GM18498 (cell line): ENCODE results near the gene RNF150.

Experiments used
- ATAC-seq: cut with Tn5 transposase; IDR thresholded peaks from one replicate; pipeline ENCODE4 v1.9.1; 2021; ENCODE audit warnings: mild to moderate bottlenecking, moderate library complexity; ENCODE audit not compliant: unreplicated experiment

The RNF150 gene

GRCh38 chr4:141035920-141036319 is 97.3 kb downstream of the RNF150 start:
- ATAC-seq, result no peak

GRCh38 chr4:141028024-141028529 is 105.2 kb downstream of the RNF150 start:
- no peak for ATAC-seq

DNA sequence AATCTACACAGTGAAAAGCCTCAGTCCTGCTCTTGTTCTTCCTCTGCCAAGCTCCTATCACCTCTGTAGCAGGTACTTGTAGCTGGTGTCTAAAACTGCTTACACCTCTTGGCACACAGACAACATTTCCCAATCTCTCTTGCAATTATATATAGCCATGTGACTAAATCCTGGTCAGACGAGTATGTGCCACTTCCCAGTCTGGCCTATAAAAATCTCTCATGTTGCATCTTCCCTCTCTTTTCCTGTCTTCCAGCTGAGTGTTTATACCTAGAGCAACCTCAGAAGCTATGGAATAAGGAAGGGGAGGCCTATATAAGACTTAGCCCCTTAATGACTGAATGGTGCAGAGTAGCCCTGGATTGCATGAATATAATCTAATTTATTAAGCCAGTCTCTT is 105.8 kb downstream of the RNF150 start:
- ATAC-seq, result no peak

- no peak for ATAC-seq
Observed at GRCh38 chr4:141026900-141027299, 106.4 kb downstream of the RNF150 start.

DNA sequence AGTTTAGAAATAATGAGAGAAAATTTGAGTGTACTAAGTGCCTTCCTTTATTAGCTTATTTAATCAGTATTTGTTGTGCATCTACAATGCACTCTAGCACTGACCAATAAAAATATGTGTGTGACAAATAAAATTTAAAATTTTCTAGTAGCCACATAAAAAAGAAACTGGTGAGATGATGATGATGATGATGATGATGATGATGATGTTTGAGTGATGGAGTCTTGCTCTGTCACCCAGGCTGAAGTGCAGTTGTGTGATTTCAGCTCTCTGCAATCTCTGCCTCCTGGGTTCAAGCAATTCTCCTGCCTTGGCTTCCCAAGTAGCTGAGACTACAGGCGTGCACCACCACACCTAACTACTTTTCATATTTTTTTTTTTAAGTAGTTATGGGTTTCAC is 110.2 kb downstream of the RNF150 start:
- no peak for ATAC-seq

DNA sequence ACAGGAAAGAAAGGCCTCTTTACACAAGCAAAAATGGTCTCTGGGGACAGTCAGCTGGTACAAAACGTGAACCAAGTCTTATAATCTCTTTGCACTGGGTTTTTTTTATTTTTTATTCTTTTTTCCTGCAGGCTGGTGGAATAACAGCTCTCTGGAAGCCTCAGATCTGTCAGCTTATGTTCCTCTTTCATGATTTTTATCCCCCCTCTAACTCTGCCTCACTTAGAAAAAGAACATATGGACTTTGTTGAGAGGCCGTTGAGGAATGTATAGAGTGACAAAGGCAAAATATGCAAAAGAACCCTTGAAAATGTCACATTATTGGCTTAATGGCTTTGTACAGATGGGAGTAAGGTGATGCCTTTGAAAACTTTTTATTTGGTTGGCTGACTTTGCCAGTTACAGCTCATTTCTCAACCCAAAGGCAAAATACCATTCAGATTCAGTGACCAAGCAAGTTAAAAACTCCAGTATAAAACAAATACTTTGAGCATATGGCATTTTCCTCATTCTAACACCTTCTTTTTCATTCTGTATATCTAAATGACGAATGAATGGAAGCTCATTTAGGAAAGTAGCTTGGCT is 111.1 kb downstream of the RNF150 start:
- no peak for ATAC-seq

GRCh38 chr4:141021397-141022110 is 111.7 kb downstream of the RNF150 start:
- no peak for ATAC-seq

DNA sequence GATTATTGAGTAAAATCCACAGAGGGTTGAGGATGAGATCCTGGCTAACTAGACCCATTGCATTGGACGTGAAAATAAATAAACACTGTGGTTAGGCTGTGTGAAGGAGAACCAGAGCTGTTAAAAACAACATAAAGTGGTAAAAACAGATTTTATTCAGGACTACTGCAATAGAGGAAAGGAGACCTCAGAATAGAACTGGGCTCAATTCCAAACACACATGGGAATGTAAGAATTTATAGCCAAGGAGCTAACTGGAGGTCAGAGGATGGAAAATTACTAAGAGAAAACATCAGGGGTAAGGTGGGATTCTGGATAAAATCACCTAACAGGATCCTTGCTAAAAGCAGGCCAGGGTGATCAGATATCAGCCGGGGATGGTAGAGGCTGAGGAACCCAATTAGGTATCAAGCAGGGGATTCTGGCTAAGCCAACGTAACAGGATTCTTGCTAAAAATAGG is 112.4 kb downstream of the RNF150 start:
- no peak for ATAC-seq

DNA sequence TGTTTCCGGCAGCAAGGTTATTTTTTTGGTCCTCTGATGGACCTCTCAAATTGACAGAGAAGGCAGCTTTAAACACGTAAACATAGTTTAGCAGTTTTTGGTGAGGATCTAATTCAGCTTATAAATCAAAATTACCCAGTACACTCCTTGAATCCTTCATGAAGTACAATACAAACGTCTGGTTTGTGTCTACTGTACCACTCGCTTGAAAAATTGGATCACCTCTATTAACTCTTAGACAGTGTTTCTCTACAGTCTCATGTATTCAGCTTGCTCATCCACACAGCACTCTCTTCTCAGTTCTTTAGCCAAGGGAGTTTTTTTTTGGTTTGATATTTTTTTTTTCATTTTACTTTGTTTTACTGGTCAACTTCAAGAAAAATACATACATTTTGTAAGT is 113.5 kb downstream of the RNF150 start:
- ATAC-seq, result no peak

DNA sequence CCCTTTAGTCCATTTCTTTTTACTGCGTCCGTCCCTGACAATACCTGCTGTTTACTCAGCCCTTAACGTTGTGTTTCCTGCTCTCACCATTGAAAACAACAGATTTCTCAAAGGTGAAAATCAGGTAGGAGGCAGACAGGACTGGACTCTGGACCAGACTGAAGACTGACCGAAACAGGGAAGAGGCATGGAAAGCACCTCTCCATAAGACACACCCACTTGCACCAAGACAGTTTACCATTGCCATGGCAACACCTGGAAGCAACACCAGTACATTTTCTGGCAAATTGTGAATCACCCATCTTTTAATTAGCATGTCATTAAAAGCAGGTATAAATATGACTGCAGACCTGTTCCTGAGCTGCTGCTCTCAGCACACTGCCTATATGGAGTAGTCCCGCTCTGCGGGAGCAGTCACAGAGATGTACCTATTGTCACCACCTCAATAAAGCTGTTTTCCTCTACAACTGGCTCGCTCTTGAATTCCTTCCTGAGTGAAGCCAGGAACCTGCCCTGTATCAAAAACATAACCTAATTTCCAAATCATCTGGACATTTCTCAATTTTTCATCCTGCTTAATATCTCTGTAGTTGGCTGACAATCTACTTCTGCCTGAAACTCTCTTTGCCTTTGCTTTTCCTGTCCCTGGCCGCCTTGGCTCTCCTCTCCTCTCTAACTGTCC is 117.0 kb downstream of the RNF150 start:
- ATAC-seq, result no peak

DNA sequence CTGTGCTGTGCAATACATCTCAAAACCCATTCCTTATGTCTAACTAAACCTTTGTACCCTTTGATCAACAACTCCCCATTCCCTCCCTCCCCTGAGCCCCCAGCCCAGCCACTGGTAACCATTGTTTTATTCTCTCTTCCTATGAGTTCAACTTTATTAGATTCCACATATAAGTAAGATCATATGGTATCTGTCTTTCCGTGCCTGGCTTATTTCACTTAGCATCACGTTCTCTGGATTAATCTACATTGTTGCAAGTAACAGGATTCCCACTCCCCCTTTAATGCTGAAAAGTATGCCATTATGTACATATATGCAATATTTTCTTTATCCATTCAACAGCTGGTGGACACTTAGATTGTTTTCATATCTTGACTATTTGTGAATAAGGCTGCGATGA is 119.4 kb downstream of the RNF150 start:
- no peak for ATAC-seq

GRCh38 chr4:141011901-141012315 is 121.4 kb downstream of the RNF150 start:
- ATAC-seq, result no peak

GRCh38 chr4:141009931-141010330 is 123.3 kb downstream of the RNF150 start:
- ATAC-seq, result no peak

DNA sequence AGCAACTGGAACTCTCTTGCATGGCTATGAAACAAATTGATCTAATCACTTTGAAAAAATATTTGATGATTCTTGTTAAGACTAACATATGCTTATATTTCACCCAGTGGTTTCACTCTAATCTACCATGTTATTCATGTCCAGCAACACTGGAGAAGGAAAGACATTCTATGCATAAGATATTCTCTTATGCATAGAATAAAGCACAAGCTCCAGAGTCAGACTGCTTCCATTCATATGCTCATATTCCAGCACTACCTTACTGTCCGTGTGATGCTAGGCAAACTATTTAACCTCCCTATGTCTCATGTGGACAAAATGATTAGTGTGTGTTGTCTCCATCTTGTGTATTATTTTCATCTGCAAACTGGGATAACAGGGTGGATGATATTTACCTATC is 124.1 kb downstream of the RNF150 start:
- ATAC-seq, result no peak

DNA sequence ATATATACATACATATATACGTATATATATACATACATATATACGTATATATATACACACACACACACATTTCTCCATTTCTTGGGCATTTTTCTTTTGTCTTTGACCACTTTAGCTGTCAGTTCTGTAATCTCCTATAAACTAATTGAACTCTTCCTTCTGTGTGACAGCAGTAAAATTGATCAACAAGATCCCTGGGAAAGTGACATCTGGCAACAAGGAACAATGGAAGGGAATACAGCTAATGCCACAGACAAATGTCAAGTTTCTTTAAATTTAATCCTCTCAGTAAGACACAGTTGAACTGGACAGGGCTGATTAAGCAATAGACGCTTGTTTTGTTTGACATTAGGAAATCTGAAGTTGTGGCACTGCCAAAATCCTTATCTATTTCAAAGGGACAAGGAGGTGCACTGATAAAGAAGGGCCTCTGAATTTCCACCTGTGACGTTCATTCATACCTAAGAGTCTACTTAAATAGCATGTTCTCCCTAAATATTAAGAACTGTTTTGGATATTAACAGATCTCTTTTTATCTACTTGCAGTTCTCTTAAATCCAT is 126.9 kb downstream of the RNF150 start:
- no peak for ATAC-seq

DNA sequence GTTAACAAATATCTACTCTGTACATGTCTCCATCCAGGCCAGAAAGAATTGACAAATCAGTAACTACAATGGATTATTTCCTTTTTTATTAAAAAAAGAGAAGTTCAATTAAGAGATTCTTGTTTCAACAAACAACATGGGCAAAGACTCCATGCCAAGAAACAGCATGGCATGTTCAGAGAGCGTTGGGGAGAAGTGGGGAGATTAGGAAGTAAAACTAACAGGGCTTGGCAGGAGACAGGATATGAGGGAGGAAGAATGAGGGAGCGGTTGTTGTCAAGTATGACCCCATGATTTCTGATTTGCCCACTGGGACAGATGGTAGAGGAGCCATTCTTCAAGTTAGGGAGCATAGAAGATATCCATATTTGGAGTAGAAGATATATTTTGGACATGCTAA is 128.4 kb downstream of the RNF150 start:
- ATAC-seq, result no peak

GRCh38 chr4:141003193-141003592 is 130.1 kb downstream of the RNF150 start:
- ATAC-seq, result no peak

GRCh38 chr4:141002323-141002805 is 130.9 kb downstream of the RNF150 start:
- ATAC-seq, result no peak

DNA sequence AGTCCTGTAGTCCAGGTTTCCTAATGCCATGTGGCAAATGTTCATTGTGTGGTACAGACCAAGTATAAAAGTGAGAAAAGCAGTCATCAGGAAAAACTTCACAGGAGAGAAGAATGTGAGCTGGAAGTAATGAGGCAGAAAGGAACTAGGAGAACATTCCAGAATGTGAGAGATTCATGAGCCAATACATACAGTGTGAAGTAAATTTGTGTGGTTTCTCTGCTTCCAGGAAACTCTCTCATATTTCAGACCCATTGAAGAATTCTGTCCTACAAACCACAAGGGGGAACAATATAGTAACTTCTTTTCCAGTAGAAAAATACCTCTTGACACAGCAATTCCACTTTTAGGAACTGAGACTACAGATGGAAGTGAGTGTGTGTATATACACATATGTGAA is 136.5 kb downstream of the RNF150 start:
- ATAC-seq, result no peak

GRCh38 chr4:140995058-140995457 is 138.2 kb downstream of the RNF150 start:
- no peak for ATAC-seq

DNA sequence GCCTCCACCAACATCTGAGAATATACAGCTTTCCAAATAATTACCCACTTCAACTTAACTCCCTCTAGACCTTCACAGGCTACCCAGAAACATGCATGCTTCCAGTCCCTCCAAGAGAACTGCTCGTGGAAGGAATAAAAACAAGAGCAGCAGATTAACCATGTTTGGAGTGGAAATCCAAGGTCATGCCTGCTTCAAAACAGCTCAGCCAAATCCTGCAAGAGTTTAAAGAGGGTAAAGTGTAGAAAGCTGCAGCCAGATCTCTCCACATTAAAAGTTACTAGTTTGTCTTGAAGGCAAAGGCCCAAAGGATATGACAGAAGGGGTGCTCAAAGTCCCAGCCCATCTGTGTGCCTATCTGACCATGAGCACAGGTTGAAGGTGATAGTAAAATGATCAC is 139.3 kb downstream of the RNF150 start:
- no peak for ATAC-seq
